CD14-positive monocyte (primary cell): ENCODE measurements around the gene MVB12B. TPM values are rescaled to one million over a fixed set of nuclear protein-coding genes. Genes with fewer than 3 reads are reported as not detected.

Experiments used
- DNase-seq, 3 donors: peaks; one replicate each; pipeline ENCODE4 v3.0.0-alpha.2; 2011 to 2022
- H2AFZ ChIP-seq: 2 replicates; pipeline ENCODE4 v1.6.0; 2012; ENCODE audit warnings: mild to moderate bottlenecking, low read depth, low read length, inconsistent platforms; ENCODE audit not compliant: insufficient read depth, poor library complexity, severe bottlenecking
- H3K27ac ChIP-seq, 2 donors: 1 replicate in 1 of 2; 2 replicates in 1 of 2; pipeline ENCODE4 v1.5.1; 2012 to 2013; ENCODE audit warnings: low read length in 2 of 2, control low read depth in 1 of 2, inconsistent platforms in 1 of 2, low read depth in 1 of 2, mild to moderate bottlenecking in 1 of 2
- H3K27me3 ChIP-seq, 2 donors: one replicate each; pipeline versions ENCODE4 v1.6.0 to v1.6.1; 2011 to 2013; ENCODE audit warnings: low read length in 2 of 2; ENCODE audit not compliant: control insufficient read depth in 2 of 2, insufficient read depth in 2 of 2
- H3K36me3 ChIP-seq, 2 donors: replicated peaks in 1 of 2; 1 replicate in 1 of 2; 2 replicates in 1 of 2; pipeline versions ENCODE4 v1.5.1 to v1.6.1; 2012 to 2013; ENCODE audit warnings: low read length in 2 of 2, control low read depth in 1 of 2, inconsistent platforms in 1 of 2, mild to moderate bottlenecking in 1 of 2; ENCODE audit not compliant: insufficient read depth in 2 of 2, control insufficient read depth in 1 of 2
- H3K4me1 ChIP-seq, 2 donors: 1 replicate in 1 of 2; 2 replicates in 1 of 2; pipeline versions ENCODE4 v1.5.1 to v1.6.1; 2012 to 2013; ENCODE audit warnings: low read length in 2 of 2, control low read depth in 1 of 2, inconsistent platforms in 1 of 2, mild to moderate bottlenecking in 1 of 2, moderate library complexity in 1 of 2; ENCODE audit not compliant: insufficient read depth in 2 of 2, control insufficient read depth in 1 of 2
- H3K4me2 ChIP-seq: replicated peaks from 2 replicates; pipeline ENCODE3; 2012; ENCODE audit warnings: low read length, moderate library complexity, mild to moderate bottlenecking; ENCODE audit not compliant: poor library complexity, severe bottlenecking; ENCODE audit errors: extremely low read depth
- H3K4me3 ChIP-seq, 3 experiments: fragments of 200-600 bp in 1 of 3; sonication (generic) in 1 of 3; replicated peaks in 1 of 3; 1 replicate in 2 of 3; 2 replicates in 1 of 3; pipeline ENCODE4 v1.5.1; 2011 to 2013; ENCODE audit warnings: low read length in 3 of 3, mild to moderate bottlenecking in 3 of 3, control low read depth in 2 of 3, low read depth in 2 of 3, inconsistent platforms in 1 of 3, moderate library complexity in 1 of 3
- H3K79me2 ChIP-seq: 2 replicates; pipeline ENCODE4 v1.6.0; 2012; ENCODE audit warnings: mild to moderate bottlenecking, control low read depth, inconsistent platforms, low read length, moderate library complexity; ENCODE audit not compliant: insufficient read depth
- H3K9ac ChIP-seq: 2 replicates; pipeline ENCODE4 v1.6.0; 2017; ENCODE audit warnings: low read length, mild to moderate bottlenecking; ENCODE audit not compliant: insufficient read depth, poor library complexity, severe bottlenecking
- H3K9me3 ChIP-seq, 2 donors: replicated peaks in 1 of 2; 1 replicate in 1 of 2; 2 replicates in 1 of 2; pipeline versions ENCODE4 v1.5.1 to v1.6.1; 2012 to 2013; ENCODE audit warnings: low read length in 2 of 2, control low read depth in 1 of 2; ENCODE audit not compliant: control insufficient read depth in 1 of 2, insufficient read depth in 1 of 2
- H4K20me1 ChIP-seq: 2 replicates; pipeline ENCODE4 v1.6.0; 2012; ENCODE audit warnings: mild to moderate bottlenecking, low read length, control low read depth, moderate library complexity; ENCODE audit not compliant: insufficient read depth
- H3K27ac Mint-ChIP-seq, 7 donors: one replicate each; pipeline ENCODE4 v1.8.0; 2020; ENCODE audit warnings: mild to moderate bottlenecking in 7 of 7, mixed read lengths in 7 of 7, moderate library complexity in 6 of 7, inconsistent platforms in 2 of 7
- H3K27me3 Mint-ChIP-seq, 3 donors: one replicate each; pipeline ENCODE4 v1.8.0; 2021 to 2022; ENCODE audit warnings: low read depth in 3 of 3, mild to moderate bottlenecking in 3 of 3, mixed read lengths in 3 of 3, moderate library complexity in 3 of 3, inconsistent platforms in 1 of 3
- H3K36me3 Mint-ChIP-seq, 2 donors: one replicate each; pipeline ENCODE4 v1.8.0; 2020; ENCODE audit warnings: mixed read lengths in 2 of 2, inconsistent platforms in 1 of 2, mild to moderate bottlenecking in 1 of 2
- H3K4me1 Mint-ChIP-seq: one replicate; pipeline ENCODE4 v1.8.0; 2020; ENCODE audit warnings: mild to moderate bottlenecking, mixed read lengths
- H3K4me3 Mint-ChIP-seq, 2 donors: one replicate each; pipeline ENCODE4 v1.8.0; 2020; ENCODE audit warnings: mild to moderate bottlenecking in 2 of 2, mixed read lengths in 2 of 2, moderate library complexity in 1 of 2
- H3K9me3 Mint-ChIP-seq, 7 donors: one replicate each; pipeline ENCODE4 v1.8.0; 2020 to 2022; ENCODE audit warnings: mixed read lengths in 7 of 7, mild to moderate bottlenecking in 6 of 7, moderate library complexity in 6 of 7, inconsistent platforms in 2 of 7
- WGBS: methylation state at CpG from one replicate; pipeline ENCODE4 v1.1.5; 2013; ENCODE audit warnings: missing lambda C conversion rate; ENCODE audit not compliant: insufficient coverage; 5-methylcytosine and 5-hydroxymethylcytosine counted together
- intact Hi-C, 2 donors: fragments of 100-400 bp; cut with micrococcal nuclease; formaldehyde crosslinking; loops; one replicate each; pipeline versions ENCODE4 v1.15.0 to v1.15.1; 2023
- polyA plus RNA-seq, 3 donors: library from polyadenylated mRNA; depleted of rRNA in 1 of 3; unstranded in 2 of 3; stranded (reverse) in 1 of 3; fragments of 300-500 nt in 2 of 3; fragments of >200 nt in 1 of 3; fragmentation: Illumina TruSeq in 2 of 3; gene quantifications; 1 replicate in 2 of 3; 2 replicates in 1 of 3; pipeline ENCODE4 v1.2.3, GENCODE V29; 2012 to 2021
- TF ChIP-seq, protein P1 (sequence below): fragments of 200-600 bp; IDR thresholded peaks from one replicate; pipeline ENCODE4 v1.8.0; 2022; ENCODE audit warnings: antibody characterized with exemption, mild to moderate bottlenecking

Gene MVB12B
- polyA plus RNA-seq, 3 donors, result 2.8 to 8.1 (median 3.5) TPM

DNA sequence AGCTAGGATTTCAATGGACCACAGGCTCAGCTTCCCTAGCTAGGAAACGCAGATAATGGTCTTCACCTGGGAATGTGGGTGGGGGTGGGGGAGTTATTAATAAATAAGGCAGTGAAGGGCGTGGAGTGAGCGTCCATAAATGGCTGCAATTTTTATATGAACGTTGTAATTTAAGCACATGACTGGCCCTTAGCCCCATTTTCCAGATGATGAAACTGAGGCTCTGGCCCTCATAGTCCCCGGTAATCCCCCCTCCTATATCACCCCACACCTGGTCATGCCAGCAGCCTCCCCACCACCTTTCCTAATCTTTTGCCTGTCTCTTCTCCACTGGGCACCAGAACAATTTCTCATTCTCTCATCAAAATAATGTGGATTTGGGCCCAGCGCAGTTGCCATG is 225.2 kb downstream of the MVB12B start:
- intact Hi-C loops, result no loop called here
- H3K79me2 ChIP-seq, result no peaks in the 10 kb centered on the region
- H3K27ac Mint-ChIP-seq, result no peak overlapping the region
- no peak overlapping the region for H3K4me3 Mint-ChIP-seq
- H3K27me3 ChIP-seq, result no peaks in the 10 kb centered on the region
- WGBS, result 95% methylated on average over 4 of the region's 6 CpGs
- DNase-seq, result no peak
- H4K20me1 ChIP-seq, result no peaks in the 10 kb centered on the region
- TF ChIP-seq, protein P1, sequence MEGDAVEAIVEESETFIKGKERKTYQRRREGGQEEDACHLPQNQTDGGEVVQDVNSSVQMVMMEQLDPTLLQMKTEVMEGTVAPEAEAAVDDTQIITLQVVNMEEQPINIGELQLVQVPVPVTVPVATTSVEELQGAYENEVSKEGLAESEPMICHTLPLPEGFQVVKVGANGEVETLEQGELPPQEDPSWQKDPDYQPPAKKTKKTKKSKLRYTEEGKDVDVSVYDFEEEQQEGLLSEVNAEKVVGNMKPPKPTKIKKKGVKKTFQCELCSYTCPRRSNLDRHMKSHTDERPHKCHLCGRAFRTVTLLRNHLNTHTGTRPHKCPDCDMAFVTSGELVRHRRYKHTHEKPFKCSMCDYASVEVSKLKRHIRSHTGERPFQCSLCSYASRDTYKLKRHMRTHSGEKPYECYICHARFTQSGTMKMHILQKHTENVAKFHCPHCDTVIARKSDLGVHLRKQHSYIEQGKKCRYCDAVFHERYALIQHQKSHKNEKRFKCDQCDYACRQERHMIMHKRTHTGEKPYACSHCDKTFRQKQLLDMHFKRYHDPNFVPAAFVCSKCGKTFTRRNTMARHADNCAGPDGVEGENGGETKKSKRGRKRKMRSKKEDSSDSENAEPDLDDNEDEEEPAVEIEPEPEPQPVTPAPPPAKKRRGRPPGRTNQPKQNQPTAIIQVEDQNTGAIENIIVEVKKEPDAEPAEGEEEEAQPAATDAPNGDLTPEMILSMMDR, result no peak
- no peak overlapping the region for H3K27ac ChIP-seq
- no peaks in the 10 kb centered on the region for H3K4me1 ChIP-seq
- H3K4me3 ChIP-seq, result no peak overlapping the region
- H3K27me3 Mint-ChIP-seq, result peaks cover 0 to 6% (median 3%) of the 10 kb centered on the region in 3 donors
- H3K36me3 ChIP-seq, result no peaks in the 10 kb centered on the region
- peaks cover 2% of the 10 kb centered on the region for H3K4me1 Mint-ChIP-seq
- H3K36me3 Mint-ChIP-seq, result no peaks in the 10 kb centered on the region
- H3K4me2 ChIP-seq, result no peak overlapping the region
- no peak overlapping the region for H3K9ac ChIP-seq
- peaks cover 0 to 4% (median 0%) of the 10 kb centered on the region in 7 donors for H3K9me3 Mint-ChIP-seq
- no peak overlapping the region for H2AFZ ChIP-seq
- H3K9me3 ChIP-seq, result no peaks in the 10 kb centered on the region

DNA sequence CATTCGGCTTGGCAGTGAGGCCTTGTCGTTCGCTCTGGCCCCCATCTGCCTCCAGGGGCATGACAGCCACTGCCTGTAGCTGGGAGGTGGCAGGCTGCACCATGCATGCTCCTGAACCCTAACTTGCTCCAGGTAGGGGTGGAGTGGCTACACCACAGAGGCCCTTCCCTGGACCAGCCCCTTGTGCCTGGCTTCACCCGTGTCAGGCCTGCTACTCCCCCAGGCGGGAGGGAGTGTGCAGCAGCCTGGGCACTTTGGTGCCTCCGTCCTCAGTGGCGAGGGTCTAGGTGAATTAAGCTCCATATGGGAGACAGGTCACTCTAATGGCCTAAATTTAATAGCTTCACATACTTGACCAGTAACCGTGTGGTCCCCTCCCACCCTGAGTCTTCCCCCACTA is 227.7 kb downstream of the MVB12B start:
- Mint-ChIP-seq H3K4me1 (no peaks in the 10 kb centered on the region), H3K27me3 (peaks cover 1 to 8% (median 3%) of the 10 kb centered on the region in 3 donors), H3K4me3 (no peak overlapping the region), H3K27ac (no peak overlapping the region), H3K9me3 (peaks cover 0 to 4% (median 0%) of the 10 kb centered on the region in 7 donors), H3K36me3 (no peaks in the 10 kb centered on the region)
- no peaks in the 10 kb centered on the region for H3K4me1 ChIP-seq
- no peaks in the 10 kb centered on the region for H3K27me3 ChIP-seq
- H2AFZ ChIP-seq, result no peak overlapping the region
- H3K79me2 ChIP-seq, result no peaks in the 10 kb centered on the region
- no peaks in the 10 kb centered on the region for H3K9me3 ChIP-seq
- H3K4me2 ChIP-seq, result no peak overlapping the region
- 93% methylated on average over 7 of the region's 8 CpGs for WGBS
- no peak for DNase-seq
- H3K36me3 ChIP-seq, result no peaks in the 10 kb centered on the region
- intact Hi-C loops, result no loop called here
- no peak overlapping the region for H3K27ac ChIP-seq
- no peak overlapping the region for H3K4me3 ChIP-seq
- H4K20me1 ChIP-seq, result no peaks in the 10 kb centered on the region
- no peak overlapping the region for H3K9ac ChIP-seq
- TF ChIP-seq, protein P1, result no peak
